SW 1271 (cell line): ENCODE measurements around the gene ZBED5.
"Not testable (repeated sequence)": the region's sequence is repeated elsewhere in the genome, so short reads cannot be mapped to it uniquely, and the experiment has no call there.

Experiments
- DNase-seq, 2 experiments: peaks; one replicate each; lab custom pipeline; 2025; lab: John Stamatoyannopoulos, UW

Gene ZBED5

GRCh38 chr11:10838083-10838482 is 19.8 kb downstream of the ZBED5 start:
- no peak for DNase-seq

GRCh38 chr11:10836884-10837283 is 21.0 kb downstream of the ZBED5 start:
- not testable (repeated sequence) for DNase-seq

GRCh38 chr11:10829139-10829538 is 28.7 kb downstream of the ZBED5 start:
- DNase-seq, result no peak

- DNase-seq, result no peak
These were observed 29.5 kb downstream of the ZBED5 start for GRCh38 chr11:10828402-10828801.

DNA sequence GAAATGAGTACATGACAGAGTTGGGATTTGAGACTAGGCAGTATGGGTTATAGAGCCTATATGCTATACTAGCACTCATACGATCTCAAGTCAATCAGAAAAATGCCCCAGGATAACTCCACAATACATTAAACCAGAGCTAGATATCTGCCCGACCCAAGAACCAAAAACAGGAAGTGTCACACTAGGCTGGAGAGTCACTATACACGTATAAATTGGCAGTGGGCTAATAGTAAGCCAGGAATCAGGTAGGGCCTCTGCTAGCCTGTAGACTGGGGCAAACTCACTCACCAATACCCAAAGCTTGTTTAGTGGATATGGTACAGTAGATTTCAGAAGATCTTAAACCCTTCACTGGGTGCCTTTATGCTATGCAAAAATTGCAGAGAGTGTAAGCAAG is 33.0 kb downstream of the ZBED5 start:
- DNase-seq, result no peak

GRCh38 chr11:10823152-10823579 is 34.7 kb downstream of the ZBED5 start:
- DNase-seq, result no peak

- DNase-seq, result not testable (repeated sequence)
These were observed 35.4 kb downstream of the ZBED5 start for GRCh38 chr11:10822491-10822890.

DNA sequence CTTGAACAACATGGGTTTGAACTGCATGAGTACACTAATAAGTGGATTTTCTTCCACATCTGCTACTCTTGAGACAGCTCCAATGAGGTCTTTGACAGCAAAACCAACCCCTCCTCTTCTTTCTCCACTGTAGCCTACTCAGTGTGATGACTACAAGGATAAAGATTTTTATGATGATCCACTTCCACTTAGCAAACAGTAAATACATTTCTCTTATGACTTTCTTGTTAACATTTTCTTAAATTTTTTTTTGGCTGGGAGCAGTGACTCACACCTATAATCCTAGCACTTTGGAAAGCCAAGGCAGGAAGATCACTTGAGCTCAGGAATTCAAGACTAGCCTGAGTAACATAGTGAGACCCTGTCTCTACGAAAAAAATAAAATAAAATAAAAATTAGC is 39.3 kb downstream of the ZBED5 start:
- DNase-seq, result no peak

DNA sequence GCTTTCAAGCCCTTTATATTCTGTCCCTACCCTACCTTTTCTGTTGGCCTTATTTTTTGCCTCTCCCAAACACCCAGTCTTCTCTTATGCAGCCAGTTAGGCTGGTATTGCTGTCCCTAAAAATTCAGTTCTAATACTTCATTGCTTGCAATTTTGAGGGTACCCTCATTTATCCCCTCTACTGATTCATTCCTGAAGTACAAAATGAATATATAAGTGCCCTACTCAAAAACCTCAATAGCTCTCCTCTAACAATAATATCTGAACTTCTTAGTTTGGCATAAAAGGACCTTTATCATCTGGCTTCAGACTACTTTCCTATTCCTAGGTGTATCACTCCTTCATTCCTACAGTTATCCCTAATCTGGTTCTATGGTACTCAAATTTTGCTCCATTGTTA is 43.9 kb downstream of the ZBED5 start:
- DNase-seq, result no peak

GRCh38 chr11:10809373-10810160 is 48.3 kb downstream of the ZBED5 start:
- peak; percentile 34 to 66 for DNase-seq

DNA sequence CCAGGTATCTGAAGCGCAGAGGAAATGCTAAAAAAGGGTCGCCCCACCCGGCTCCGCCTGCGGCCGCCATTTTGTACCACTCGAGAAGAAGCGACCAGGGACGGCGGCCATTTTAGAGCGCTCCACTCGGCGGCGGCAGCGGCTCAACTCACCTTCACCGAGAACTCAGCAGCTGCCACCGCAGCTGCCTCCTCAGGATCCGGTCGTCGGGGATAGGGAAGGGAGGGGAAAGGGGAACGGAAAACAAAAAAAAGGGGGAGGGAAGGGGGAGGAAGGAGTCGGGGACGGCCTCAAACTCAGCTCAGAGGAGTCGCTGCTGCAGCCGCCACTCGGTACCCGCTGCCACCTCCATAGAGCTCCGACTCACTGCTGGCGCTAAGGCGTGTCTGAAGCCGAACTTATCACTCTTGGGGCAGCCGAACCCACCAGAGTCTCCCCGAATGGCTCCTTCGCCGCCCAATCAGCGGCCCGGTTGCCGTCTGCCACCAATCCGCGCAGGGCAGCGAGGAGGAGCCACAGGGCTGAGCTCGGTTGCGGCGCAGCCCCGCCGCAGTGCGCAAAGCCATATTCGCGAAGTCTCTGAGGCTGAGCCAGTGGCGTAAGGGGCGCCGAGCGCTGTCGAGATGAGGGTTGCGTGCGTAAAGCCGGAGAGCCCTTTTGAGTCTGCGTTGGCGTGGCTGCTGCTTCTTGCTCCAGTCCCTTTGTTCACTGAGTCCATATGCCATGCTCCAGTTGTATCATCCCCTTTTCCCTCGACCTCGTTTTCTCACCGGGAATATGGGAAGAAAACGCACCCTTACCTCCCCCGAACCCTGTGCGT is 49.1 kb downstream of the ZBED5 start, which contains the start of gene EIF4G2:
EIF4G2 (minus strand) TSS at position 374 of the 820 bp plus-strand sequence.
- peak; percentile 92 to 96 for DNase-seq

DNA sequence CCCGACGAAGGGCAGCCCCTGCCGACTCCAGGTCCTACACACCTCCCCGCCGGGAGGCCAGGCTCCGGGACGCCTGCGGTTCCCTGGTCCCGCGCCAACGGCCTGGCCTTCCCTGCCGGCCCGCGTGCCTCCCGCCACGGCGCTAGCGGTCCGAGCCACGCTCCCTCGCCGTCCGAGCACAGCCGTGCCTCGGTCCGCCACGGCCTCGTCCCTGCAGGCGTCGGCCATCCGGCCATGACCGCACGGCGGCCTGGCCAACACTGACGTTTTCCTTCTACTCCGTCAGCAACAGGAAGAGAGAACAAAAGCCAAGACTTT is 49.7 kb downstream of the ZBED5 start:
- DNase-seq, result no peak

GRCh38 chr11:10807493-10808234 is 50.2 kb downstream of the ZBED5 start:
- DNase-seq, result peak in 1 of 2 experiments; percentile 25

DNA sequence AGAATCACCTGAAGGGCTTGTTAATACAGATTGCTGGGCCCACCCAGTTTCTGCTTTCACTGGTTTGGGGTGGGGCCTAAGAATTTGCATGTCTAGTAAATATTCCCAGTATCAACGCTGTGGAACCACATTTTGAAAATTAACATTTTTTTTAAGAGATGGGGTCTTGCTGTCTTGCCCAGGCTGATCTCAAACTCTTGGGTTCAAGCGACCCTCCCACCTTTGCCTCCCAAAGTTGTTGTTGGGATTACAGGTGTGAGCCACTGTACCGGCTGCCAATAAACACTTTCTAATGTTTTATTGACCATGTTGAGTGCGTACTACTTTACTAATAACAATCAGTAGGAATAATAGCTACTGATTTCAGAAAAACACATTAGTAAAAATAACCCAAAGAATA is 51.6 kb downstream of the ZBED5 start:
- DNase-seq, result no peak

- no peak for DNase-seq
These were observed 52.1 kb downstream of the ZBED5 start for GRCh38 chr11:10805741-10806140.

DNA sequence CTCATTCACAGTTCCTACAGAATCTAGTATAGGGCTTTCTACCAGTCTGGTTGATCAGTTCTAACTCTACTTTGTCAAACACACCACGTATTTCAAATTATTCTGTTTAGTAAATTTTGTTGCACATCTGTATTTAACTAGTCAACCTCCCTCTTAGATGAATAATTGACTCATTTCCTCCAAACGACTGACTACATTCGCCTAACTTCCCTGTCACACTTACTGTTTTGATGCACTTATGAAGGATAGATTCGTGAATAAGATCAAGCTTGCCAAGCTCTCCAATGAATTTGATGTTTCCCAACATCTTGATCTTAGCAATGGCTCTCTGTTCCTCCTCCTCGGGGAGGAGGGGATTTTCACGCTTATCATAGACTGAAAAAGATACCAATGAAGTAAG is 54.2 kb downstream of the ZBED5 start:
- no peak for DNase-seq
